HFFc6 (cell line): ENCODE results near the gene PLA2G6. TPM values are rescaled to one million over a fixed set of nuclear protein-coding genes. Genes with fewer than 3 reads are reported as not detected.

ENCODE experiments used
- DNase-seq: peaks from one replicate; pipeline ENCODE4 v3.0.0-alpha.2; 2018
- H3K27ac Mint-ChIP-seq: 2 replicates; pipeline ENCODE4 v1.8.0; 2020; ENCODE audit warnings: mild to moderate bottlenecking, mixed read lengths
- H3K27me3 Mint-ChIP-seq: 2 replicates; pipeline ENCODE4 v1.8.0; 2021; ENCODE audit warnings: mild to moderate bottlenecking, moderate library complexity, mixed read lengths; ENCODE audit not compliant: insufficient read depth
- H3K36me3 Mint-ChIP-seq: 2 replicates; pipeline ENCODE4 v1.8.0; 2021; ENCODE audit warnings: low read depth, mixed read lengths
- H3K4me1 Mint-ChIP-seq: 2 replicates; pipeline ENCODE4 v1.8.0; 2020; ENCODE audit warnings: low read depth, mixed read lengths
- H3K4me3 Mint-ChIP-seq: 2 replicates; pipeline ENCODE4 v1.8.0; 2020; ENCODE audit warnings: mild to moderate bottlenecking, moderate library complexity, mixed read lengths
- H3K9me3 Mint-ChIP-seq: 2 replicates; pipeline ENCODE4 v1.8.0; 2020; ENCODE audit warnings: mild to moderate bottlenecking, mixed read lengths
- CTCF ChIP-seq: fragments of 200-600 bp; sonication (generic); IDR thresholded peaks from 2 replicates; pipeline ENCODE4 v1.5.0; 2021; ENCODE audit warnings: antibody characterized with exemption, mild to moderate bottlenecking
- total RNA-seq, 6 experiments: library from RNA; stranded (reverse); fragmentation: NEBNext Ultra II Directional; extraction: Animal tissue kit (Norgen Biotek cat#: 25700); gene quantifications; 2 replicates in 1 of 6; 3 replicates in 5 of 6; pipeline ENCODE4 v1.2.3, GENCODE V29; 2021

PLA2G6 gene
- total RNA-seq, 6 experiments from 2014 or later = 4.1 to 6.6 (median 5.3) TPM

GRCh38 chr22:38068641-38069371 is 112.8 kb downstream of the PLA2G6 start:
- DNase-seq = no peak
- TF ChIP-seq CTCF = no peak

GRCh38 chr22:38067761-38068360 is 113.8 kb downstream of the PLA2G6 start:
- no peaks in the 10 kb centered on the region for H3K4me1 Mint-ChIP-seq
- H3K36me3 Mint-ChIP-seq = no peaks in the 10 kb centered on the region
- H3K4me3 Mint-ChIP-seq = no peak overlapping the region
- TF ChIP-seq CTCF = no peak
- H3K9me3 Mint-ChIP-seq = no peaks in the 10 kb centered on the region
- DNase-seq = no peak
- H3K27me3 Mint-ChIP-seq = no peaks in the 10 kb centered on the region; the same call in none of the 2 replicates
- H3K27ac Mint-ChIP-seq = no peak overlapping the region

More at GRCh38 chr22:38068641-38069371, 112.8 kb downstream of the PLA2G6 start:
- Mint-ChIP-seq H3K27me3 (no peaks in the 10 kb centered on the region; the same call in none of the 2 replicates), H3K4me1 (no peaks in the 10 kb centered on the region), H3K4me3 (no peak overlapping the region), H3K36me3 (no peaks in the 10 kb centered on the region), H3K9me3 (no peaks in the 10 kb centered on the region), H3K27ac (no peak overlapping the region)

GRCh38 chr22:38067028-38067415 is 114.6 kb downstream of the PLA2G6 start:
- H3K36me3 Mint-ChIP-seq = no peaks in the 10 kb centered on the region
- H3K27me3 Mint-ChIP-seq = no peaks in the 10 kb centered on the region; the same call in 1 of the 2 replicates
- H3K9me3 Mint-ChIP-seq = no peaks in the 10 kb centered on the region
- H3K4me1 Mint-ChIP-seq = no peaks in the 10 kb centered on the region
- no peak overlapping the region for H3K27ac Mint-ChIP-seq
- DNase-seq = no peak
- no peak overlapping the region for H3K4me3 Mint-ChIP-seq
- TF ChIP-seq CTCF = no peak

GRCh38 chr22:38066381-38067027 is 115.1 kb downstream of the PLA2G6 start:
- Mint-ChIP-seq H3K4me3 (no peak overlapping the region), H3K27ac (no peak overlapping the region), H3K36me3 (no peaks in the 10 kb centered on the region), H3K9me3 (no peaks in the 10 kb centered on the region), H3K27me3 (no peaks in the 10 kb centered on the region; the same call in none of the 2 replicates), H3K4me1 (no peaks in the 10 kb centered on the region)
- DNase-seq = no peak
- peak; percentile 22 for TF ChIP-seq CTCF

GRCh38 chr22:38065539-38065938 is 116.1 kb downstream of the PLA2G6 start:
- TF ChIP-seq CTCF = no peak
- Mint-ChIP-seq H3K27ac (no peak overlapping the region), H3K4me1 (no peaks in the 10 kb centered on the region), H3K36me3 (no peaks in the 10 kb centered on the region), H3K27me3 (no peaks in the 10 kb centered on the region; the same call in none of the 2 replicates), H3K9me3 (no peaks in the 10 kb centered on the region), H3K4me3 (no peak overlapping the region)
- DNase-seq = no peak
